GM12878 (cell line): ENCODE results near the gene SIAH2. TPM values are rescaled to one million over a fixed set of nuclear protein-coding genes. Genes with fewer than 3 reads are reported as not detected.

ENCODE experiments used
- CHD4 ChIP-seq: fragments of 200-600 bp; sonication (generic); IDR thresholded peaks from 2 replicates; pipeline ENCODE4 v1.6.1; 2016; ENCODE audit warnings: mild to moderate bottlenecking
- KDM1A ChIP-seq: fragments of 200-600 bp; sonication (generic); IDR thresholded peaks from 2 replicates; pipeline ENCODE4 v1.6.1; 2016; ENCODE audit warnings: borderline replicate concordance
- RFX5 ChIP-seq: IDR thresholded peaks from 2 replicates; pipeline ENCODE4 v1.6.1; 2011; ENCODE audit warnings: low read depth, low read length, improper control_type of control experiment
- TAF1 ChIP-seq: IDR thresholded peaks from 2 replicates; pipeline ENCODE4 v1.6.1; 2011; ENCODE audit warnings: mild to moderate bottlenecking, low read depth, low read length, borderline replicate concordance
- polyA plus RNA-seq, 11 experiments: library from polyadenylated mRNA; depleted of rRNA in 4 of 11; unstranded in 6 of 11; stranded (reverse) in 5 of 11; fragments of >200 nt; fragmentation: Nextera tagmentation in 4 of 11; fragmentation: Illumina TruSeq in 1 of 11; extraction: Ambion mirVana in 4 of 11; extraction: Trizol in 1 of 11; gene quantifications; 1 replicate in 1 of 11; 2 replicates in 10 of 11; pipeline versions ENCODE4 v1.2.1 to v1.2.3, GENCODE V29; 2011 to 2016; ENCODE audit warnings: inconsistent platforms in 2 of 11, missing spikeins in 2 of 11, low read depth in 1 of 11
- total RNA-seq, 4 experiments: library from RNA; depleted of rRNA in 3 of 4; stranded (reverse); fragments of >200 nt in 3 of 4; fragmentation: Illumina TruSeq in 1 of 4; extraction: Trizol in 1 of 4; gene quantifications; 2 replicates each; pipeline versions ENCODE4 v1.2.1 to v1.2.3, GENCODE V29; 2013 to 2021
- TF ChIP-seq, protein P1 (sequence below): fragments of 450-650 bp; formaldehyde crosslinking; IDR thresholded peaks from 2 replicates; pipeline ENCODE4 v1.5.0; 2022; ENCODE audit warnings: mild to moderate bottlenecking, missing genetic modification characterization
- TF ChIP-seq, protein P2 (sequence below), 3 experiments: IDR thresholded peaks in 2 of 3; conservative IDR thresholded peaks in 1 of 3; 2 replicates each; pipeline ENCODE4 v1.5.1; 2011; ENCODE audit warnings: low read depth in 3 of 3, low read length in 3 of 3, mild to moderate bottlenecking in 3 of 3, control low read depth in 2 of 3, moderate library complexity in 2 of 3, inconsistent platforms in 1 of 3, mixed read lengths in 1 of 3; ENCODE audit not compliant: control insufficient read depth in 2 of 3, insufficient read depth in 1 of 3; ENCODE audit errors: extremely low read depth in 1 of 3
- TF ChIP-seq, protein P3 (sequence below): fragments of 450-650 bp; formaldehyde crosslinking; IDR thresholded peaks from 2 replicates; pipeline ENCODE4 v1.4.0; 2022; ENCODE audit warnings: mild to moderate bottlenecking, moderate library complexity
- TF ChIP-seq, protein P4 (sequence below): fragments of 450-650 bp; IDR thresholded peaks from 2 replicates; pipeline ENCODE4 v1.6.1; 2014; ENCODE audit warnings: mild to moderate bottlenecking

The SIAH2 gene
- total and polyA plus RNA-seq, 10 of the 15 experiments (the other 5 are each of a cell fraction or from before 2014, with no cell fraction given): 3.3 to 51.5 (median 29.7) TPM

DNA sequence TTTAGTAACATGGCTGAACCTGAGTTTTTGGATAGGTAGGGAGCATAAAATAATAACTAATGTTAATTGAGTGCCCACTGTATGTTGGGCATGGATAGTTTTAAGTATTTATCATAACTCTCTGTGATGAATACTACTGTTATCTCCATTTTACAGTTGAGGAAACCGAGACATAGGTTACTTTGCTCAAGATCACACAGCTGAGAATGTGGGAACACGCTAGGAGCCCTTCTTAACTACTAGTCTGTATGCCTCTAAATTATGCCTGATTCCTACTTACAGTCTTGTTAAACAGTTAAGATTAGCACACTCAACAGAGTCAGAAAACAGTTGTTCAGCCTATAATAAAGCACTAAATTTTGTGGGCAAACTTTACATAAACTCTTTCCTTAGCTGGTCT is 2.0 kb upstream of the SIAH2 start (continued):
- TF ChIP-seq, protein P1, sequence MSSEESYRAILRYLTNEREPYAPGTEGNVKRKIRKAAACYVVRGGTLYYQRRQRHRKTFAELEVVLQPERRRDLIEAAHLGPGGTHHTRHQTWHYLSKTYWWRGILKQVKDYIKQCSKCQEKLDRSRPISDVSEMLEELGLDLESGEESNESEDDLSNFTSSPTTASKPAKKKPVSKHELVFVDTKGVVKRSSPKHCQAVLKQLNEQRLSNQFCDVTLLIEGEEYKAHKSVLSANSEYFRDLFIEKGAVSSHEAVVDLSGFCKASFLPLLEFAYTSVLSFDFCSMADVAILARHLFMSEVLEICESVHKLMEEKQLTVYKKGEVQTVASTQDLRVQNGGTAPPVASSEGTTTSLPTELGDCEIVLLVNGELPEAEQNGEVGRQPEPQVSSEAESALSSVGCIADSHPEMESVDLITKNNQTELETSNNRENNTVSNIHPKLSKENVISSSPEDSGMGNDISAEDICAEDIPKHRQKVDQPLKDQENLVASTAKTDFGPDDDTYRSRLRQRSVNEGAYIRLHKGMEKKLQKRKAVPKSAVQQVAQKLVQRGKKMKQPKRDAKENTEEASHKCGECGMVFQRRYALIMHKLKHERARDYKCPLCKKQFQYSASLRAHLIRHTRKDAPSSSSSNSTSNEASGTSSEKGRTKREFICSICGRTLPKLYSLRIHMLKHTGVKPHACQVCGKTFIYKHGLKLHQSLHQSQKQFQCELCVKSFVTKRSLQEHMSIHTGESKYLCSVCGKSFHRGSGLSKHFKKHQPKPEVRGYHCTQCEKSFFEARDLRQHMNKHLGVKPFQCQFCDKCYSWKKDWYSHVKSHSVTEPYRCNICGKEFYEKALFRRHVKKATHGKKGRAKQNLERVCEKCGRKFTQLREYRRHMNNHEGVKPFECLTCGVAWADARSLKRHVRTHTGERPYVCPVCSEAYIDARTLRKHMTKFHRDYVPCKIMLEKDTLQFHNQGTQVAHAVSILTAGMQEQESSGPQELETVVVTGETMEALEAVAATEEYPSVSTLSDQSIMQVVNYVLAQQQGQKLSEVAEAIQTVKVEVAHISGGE (CRISPR knock-in tag): no peak
- no peak for TF ChIP-seq CHD4
- TF ChIP-seq, protein P2, sequence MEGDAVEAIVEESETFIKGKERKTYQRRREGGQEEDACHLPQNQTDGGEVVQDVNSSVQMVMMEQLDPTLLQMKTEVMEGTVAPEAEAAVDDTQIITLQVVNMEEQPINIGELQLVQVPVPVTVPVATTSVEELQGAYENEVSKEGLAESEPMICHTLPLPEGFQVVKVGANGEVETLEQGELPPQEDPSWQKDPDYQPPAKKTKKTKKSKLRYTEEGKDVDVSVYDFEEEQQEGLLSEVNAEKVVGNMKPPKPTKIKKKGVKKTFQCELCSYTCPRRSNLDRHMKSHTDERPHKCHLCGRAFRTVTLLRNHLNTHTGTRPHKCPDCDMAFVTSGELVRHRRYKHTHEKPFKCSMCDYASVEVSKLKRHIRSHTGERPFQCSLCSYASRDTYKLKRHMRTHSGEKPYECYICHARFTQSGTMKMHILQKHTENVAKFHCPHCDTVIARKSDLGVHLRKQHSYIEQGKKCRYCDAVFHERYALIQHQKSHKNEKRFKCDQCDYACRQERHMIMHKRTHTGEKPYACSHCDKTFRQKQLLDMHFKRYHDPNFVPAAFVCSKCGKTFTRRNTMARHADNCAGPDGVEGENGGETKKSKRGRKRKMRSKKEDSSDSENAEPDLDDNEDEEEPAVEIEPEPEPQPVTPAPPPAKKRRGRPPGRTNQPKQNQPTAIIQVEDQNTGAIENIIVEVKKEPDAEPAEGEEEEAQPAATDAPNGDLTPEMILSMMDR (IDR thresholded peaks at IDR 0.05 in 2 of 3, conservative IDR thresholded peaks at IDR 0.05 in 1 of 3; ENCODE audit: control insufficient read depth in 2 of 3, extremely low read depth in 1 of 3, insufficient read depth in 1 of 3, low read depth in 3 of 3, low read length in 3 of 3): no peak
- TF ChIP-seq, protein P3, sequence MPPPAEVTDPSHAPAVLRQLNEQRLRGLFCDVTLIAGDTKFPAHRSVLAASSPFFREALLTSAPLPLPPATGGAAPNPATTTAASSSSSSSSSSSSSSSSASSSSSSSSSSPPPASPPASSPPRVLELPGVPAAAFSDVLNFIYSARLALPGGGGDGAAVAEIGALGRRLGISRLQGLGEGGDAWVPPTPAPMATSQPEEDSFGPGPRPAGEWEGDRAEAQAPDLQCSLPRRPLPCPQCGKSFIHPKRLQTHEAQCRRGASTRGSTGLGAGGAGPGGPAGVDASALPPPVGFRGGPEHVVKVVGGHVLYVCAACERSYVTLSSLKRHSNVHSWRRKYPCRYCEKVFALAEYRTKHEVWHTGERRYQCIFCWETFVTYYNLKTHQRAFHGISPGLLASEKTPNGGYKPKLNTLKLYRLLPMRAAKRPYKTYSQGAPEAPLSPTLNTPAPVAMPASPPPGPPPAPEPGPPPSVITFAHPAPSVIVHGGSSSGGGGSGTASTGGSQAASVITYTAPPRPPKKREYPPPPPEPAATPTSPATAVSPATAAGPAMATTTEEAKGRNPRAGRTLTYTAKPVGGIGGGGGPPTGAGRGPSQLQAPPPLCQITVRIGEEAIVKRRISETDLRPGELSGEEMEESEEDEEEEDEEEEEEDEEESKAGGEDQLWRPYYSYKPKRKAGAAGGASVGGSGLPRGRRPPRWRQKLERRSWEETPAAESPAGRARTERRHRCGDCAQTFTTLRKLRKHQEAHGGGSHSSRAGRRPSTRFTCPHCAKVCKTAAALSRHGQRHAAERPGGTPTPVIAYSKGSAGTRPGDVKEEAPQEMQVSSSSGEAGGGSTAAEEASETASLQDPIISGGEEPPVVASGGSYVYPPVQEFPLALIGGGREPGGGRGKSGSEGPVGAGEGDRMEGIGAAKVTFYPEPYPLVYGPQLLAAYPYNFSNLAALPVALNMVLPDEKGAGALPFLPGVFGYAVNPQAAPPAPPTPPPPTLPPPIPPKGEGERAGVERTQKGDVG (CRISPR knock-in tag): no peak
- TF ChIP-seq KDM1A: no peak
- no peak for TF ChIP-seq TAF1
- TF ChIP-seq RFX5: no peak
- TF ChIP-seq, protein P4, sequence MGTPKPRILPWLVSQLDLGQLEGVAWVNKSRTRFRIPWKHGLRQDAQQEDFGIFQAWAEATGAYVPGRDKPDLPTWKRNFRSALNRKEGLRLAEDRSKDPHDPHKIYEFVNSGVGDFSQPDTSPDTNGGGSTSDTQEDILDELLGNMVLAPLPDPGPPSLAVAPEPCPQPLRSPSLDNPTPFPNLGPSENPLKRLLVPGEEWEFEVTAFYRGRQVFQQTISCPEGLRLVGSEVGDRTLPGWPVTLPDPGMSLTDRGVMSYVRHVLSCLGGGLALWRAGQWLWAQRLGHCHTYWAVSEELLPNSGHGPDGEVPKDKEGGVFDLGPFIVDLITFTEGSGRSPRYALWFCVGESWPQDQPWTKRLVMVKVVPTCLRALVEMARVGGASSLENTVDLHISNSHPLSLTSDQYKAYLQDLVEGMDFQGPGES: no peak
